Panc1 (cell line): ENCODE data around the gene WFIKKN1. TPM values are rescaled to one million over a fixed set of nuclear protein-coding genes. Genes with fewer than 3 reads are reported as not detected.

ENCODE experiments used
- ATAC-seq: fragments of 200-7000 bp; cut with Tn5 transposase; 2 replicates; pipeline ENCODE4 v1.9.1; 2020; ENCODE audit warnings: mild to moderate bottlenecking, moderate library complexity
- BruUV-seq: library from RNA; stranded (reverse); fragments of 400-500 nt; replicated peaks from 2 replicates; lab custom pipeline; 2021; lab: Mats Ljungman, UMichigan
- CTCF ChIA-PET: fragments of 300-600 bp; sonication (Branson Sonifier 250); formaldehyde crosslinking; loops from one replicate; lab custom pipeline; 2022; ENCODE audit warnings: antibody characterized with exemption; lab: Charles Lee
- POLR2A ChIA-PET: fragments of 300-600 bp; sonication (Branson Sonifier 250); formaldehyde crosslinking; loops from one replicate; lab custom pipeline; 2022; ENCODE audit warnings: antibody characterized with exemption; lab: Charles Lee
- DNase-seq: peaks from one replicate; pipeline ENCODE4 v3.0.0-alpha.2; 2010; ENCODE audit warnings: low read depth, low spot score
- H3K27ac ChIP-seq: 2 replicates; pipeline ENCODE4 v1.5.1; 2011; ENCODE audit warnings: mild to moderate bottlenecking, low read length, inconsistent platforms
- H3K27me3 ChIP-seq: fragments of 200-500 bp; sonication (Bioruptor generic); 2 replicates; pipeline ENCODE4 v1.6.0; 2014; ENCODE audit warnings: low read length, inconsistent platforms; ENCODE audit not compliant: control insufficient read depth, insufficient read depth
- H3K36me3 ChIP-seq: fragments of 200-500 bp; sonication (Bioruptor generic); 2 replicates; pipeline ENCODE4 v1.5.1; 2014; ENCODE audit warnings: inconsistent platforms, mild to moderate bottlenecking, low read length, moderate library complexity; ENCODE audit not compliant: control insufficient read depth, insufficient read depth
- H3K4me1 ChIP-seq: 2 replicates; pipeline ENCODE4 v1.5.1; 2011; ENCODE audit warnings: inconsistent platforms, mild to moderate bottlenecking, low read length, moderate library complexity; ENCODE audit not compliant: control insufficient read depth, insufficient read depth
- H3K4me3 ChIP-seq, 2 experiments: 2 replicates each; pipeline ENCODE4 v1.5.1; 2011 to 2012; ENCODE audit warnings: low read depth in 2 of 2, low read length in 2 of 2, mild to moderate bottlenecking in 2 of 2, inconsistent platforms in 1 of 2, moderate library complexity in 1 of 2
- H3K9me3 ChIP-seq: fragments of 200-500 bp; sonication (Bioruptor generic); 2 replicates; pipeline ENCODE4 v1.5.1; 2014; ENCODE audit warnings: low read depth, mild to moderate bottlenecking, inconsistent platforms, low read length, moderate library complexity; ENCODE audit not compliant: control insufficient read depth, insufficient read depth
- CTCF ChIP-seq: fragments of 450-650 bp; IDR thresholded peaks from 2 replicates; pipeline ENCODE4 v1.5.1; 2017; ENCODE audit warnings: mild to moderate bottlenecking
- POLR2AphosphoS5 ChIP-seq: IDR thresholded peaks from 2 replicates; pipeline ENCODE4 v1.6.1; 2012; ENCODE audit warnings: mild to moderate bottlenecking, low read depth, low read length, moderate library complexity
- SIN3A ChIP-seq: IDR thresholded peaks from 2 replicates; pipeline ENCODE4 v1.6.1; 2012; ENCODE audit warnings: low read depth, mild to moderate bottlenecking, low read length, moderate library complexity, borderline replicate concordance; ENCODE audit not compliant: insufficient read depth
- TCF7L2 ChIP-seq: IDR thresholded peaks from 2 replicates; pipeline ENCODE4 v1.6.1; 2011; ENCODE audit warnings: mild to moderate bottlenecking, low read depth, low read length, inconsistent platforms
- in situ Hi-C: cut with HindIII; loops from 2 replicates; pipeline ENCODE4 v1.10.0; 2016; ENCODE audit warnings: low sequenced_read_pairs, low pct_unique_long_range_greater_than_20kb
- intact Hi-C: fragments of 100-400 bp; cut with micrococcal nuclease; formaldehyde crosslinking; loops from one replicate; pipeline ENCODE4 v1.10.0; 2022; ENCODE audit not compliant: unreplicated experiment
- total RNA-seq: library from RNA; stranded (reverse); gene quantifications from one replicate; pipeline ENCODE4 v1.2.1, GENCODE V29; 2021; ENCODE audit not compliant: unreplicated experiment
- TF ChIP-seq, protein P1 (sequence below), 2 experiments: IDR thresholded peaks; 2 replicates each; pipeline ENCODE4 v1.6.1; 2011 to 2012; ENCODE audit warnings: low read depth in 2 of 2, control low read depth in 1 of 2, low read length in 1 of 2, mild to moderate bottlenecking in 1 of 2, moderate library complexity in 1 of 2; ENCODE audit not compliant: insufficient read depth in 1 of 2

The WFIKKN1 gene
- total RNA-seq, 1 experiment from 2014 or later: 2.0 TPM

- POLR2A ChIA-PET: interaction anchor here (1.0 kb wide), 1 partner anchor 88 kb away, joined by 3 read pairs; no protein-coding TSS in a partner anchor
- DNase-seq (no peak), ATAC-seq (no peak)
- CTCF ChIA-PET: no interaction called here
- intact Hi-C loops (no loop called here), in situ Hi-C loops (no loop called here)
- Histone ChIP-seq H3K4me1 (peaks cover 22% of the 10 kb centered on the region), H3K4me3 (no peak overlapping the region), H3K27me3 (no peaks in the 10 kb centered on the region), H3K9me3 (no peaks in the 10 kb centered on the region), H3K27ac (no peak overlapping the region), H3K36me3 (no peaks in the 10 kb centered on the region)
- no peak for TF ChIP-seq POLR2AphosphoS5
- no peak for TF ChIP-seq TCF7L2
- no peak for TF ChIP-seq SIN3A
- TF ChIP-seq, protein P1, sequence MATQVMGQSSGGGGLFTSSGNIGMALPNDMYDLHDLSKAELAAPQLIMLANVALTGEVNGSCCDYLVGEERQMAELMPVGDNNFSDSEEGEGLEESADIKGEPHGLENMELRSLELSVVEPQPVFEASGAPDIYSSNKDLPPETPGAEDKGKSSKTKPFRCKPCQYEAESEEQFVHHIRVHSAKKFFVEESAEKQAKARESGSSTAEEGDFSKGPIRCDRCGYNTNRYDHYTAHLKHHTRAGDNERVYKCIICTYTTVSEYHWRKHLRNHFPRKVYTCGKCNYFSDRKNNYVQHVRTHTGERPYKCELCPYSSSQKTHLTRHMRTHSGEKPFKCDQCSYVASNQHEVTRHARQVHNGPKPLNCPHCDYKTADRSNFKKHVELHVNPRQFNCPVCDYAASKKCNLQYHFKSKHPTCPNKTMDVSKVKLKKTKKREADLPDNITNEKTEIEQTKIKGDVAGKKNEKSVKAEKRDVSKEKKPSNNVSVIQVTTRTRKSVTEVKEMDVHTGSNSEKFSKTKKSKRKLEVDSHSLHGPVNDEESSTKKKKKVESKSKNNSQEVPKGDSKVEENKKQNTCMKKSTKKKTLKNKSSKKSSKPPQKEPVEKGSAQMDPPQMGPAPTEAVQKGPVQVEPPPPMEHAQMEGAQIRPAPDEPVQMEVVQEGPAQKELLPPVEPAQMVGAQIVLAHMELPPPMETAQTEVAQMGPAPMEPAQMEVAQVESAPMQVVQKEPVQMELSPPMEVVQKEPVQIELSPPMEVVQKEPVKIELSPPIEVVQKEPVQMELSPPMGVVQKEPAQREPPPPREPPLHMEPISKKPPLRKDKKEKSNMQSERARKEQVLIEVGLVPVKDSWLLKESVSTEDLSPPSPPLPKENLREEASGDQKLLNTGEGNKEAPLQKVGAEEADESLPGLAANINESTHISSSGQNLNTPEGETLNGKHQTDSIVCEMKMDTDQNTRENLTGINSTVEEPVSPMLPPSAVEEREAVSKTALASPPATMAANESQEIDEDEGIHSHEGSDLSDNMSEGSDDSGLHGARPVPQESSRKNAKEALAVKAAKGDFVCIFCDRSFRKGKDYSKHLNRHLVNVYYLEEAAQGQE (IDR thresholded peaks at IDR 0.05; ENCODE audit: insufficient read depth in 1 of 2, low read depth in 2 of 2, low read length in 1 of 2): no peak
- no peak for TF ChIP-seq CTCF
- BruUV-seq: no TSS peak
Measured at GRCh38 chr16:676565-676902, 45.7 kb downstream of the WFIKKN1 start.

DNA sequence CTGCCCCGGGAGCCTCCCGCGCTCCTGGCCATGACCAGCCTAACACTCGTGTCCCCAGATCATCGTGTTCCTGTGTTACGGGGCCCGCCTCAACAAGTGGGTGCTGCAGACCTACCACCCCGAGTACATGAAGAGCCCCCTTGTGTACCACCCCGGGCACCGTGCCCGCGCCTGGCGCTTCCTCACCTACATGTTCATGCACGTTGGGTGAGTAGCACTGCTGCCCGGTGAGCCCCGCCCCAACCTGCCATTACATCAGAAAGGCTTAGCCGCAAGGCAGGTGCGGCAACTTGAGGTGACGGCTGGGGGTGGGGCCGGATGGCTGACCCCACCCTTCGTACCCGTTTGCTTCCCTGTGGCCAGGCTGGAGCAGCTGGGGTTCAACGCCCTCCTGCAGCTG, 46.1 kb downstream of the WFIKKN1 start:
- POLR2A ChIA-PET: interaction anchor here (1.0 kb wide), 1 partner anchor 88 kb away, joined by 3 read pairs; no protein-coding TSS in a partner anchor
- DNase-seq (no peak), ATAC-seq (no peak)
- CTCF ChIA-PET: no interaction called here
- H3K9me3 ChIP-seq: no peaks in the 10 kb centered on the region
- no peaks in the 10 kb centered on the region for H3K27me3 ChIP-seq
- in situ Hi-C loops (no loop called here), intact Hi-C loops (no loop called here)
- no peaks in the 10 kb centered on the region for H3K36me3 ChIP-seq
- peaks cover 25% of the 10 kb centered on the region for H3K4me1 ChIP-seq
- no TSS peak for BruUV-seq
- H3K4me3 ChIP-seq: no peak overlapping the region
- TF ChIP-seq CTCF (no peak), POLR2AphosphoS5 (no peak), SIN3A (no peak), TCF7L2 (no peak)
- TF ChIP-seq, protein P1 (IDR thresholded peaks at IDR 0.05; ENCODE audit: insufficient read depth in 1 of 2, low read depth in 2 of 2, low read length in 1 of 2): no peak
- H3K27ac ChIP-seq: no peak overlapping the region
